Left ventricle myocardium inferior (tissue), 1 donor: Measurements from ENCODE around the gene PADI3. TPM values are rescaled to one million over a fixed set of nuclear protein-coding genes. Genes with fewer than 3 reads are reported as not detected.

Source experiments
- DNase-seq: peaks from one replicate; pipeline ENCODE4 v3.0.0-alpha.2; 2020
- H3K27ac ChIP-seq: fragments of 200-600 bp; replicated peaks from 2 replicates; pipeline ENCODE4 v1.8.0; 2021
- H3K27me3 ChIP-seq: fragments of 200-600 bp; 2 replicates; pipeline ENCODE4 v1.8.0; 2021; ENCODE audit warnings: low read depth
- H3K36me3 ChIP-seq: fragments of 200-600 bp; 2 replicates; pipeline ENCODE4 v1.8.0; 2021
- H3K4me1 ChIP-seq: fragments of 200-600 bp; 2 replicates; pipeline ENCODE4 v1.8.0; 2021
- H3K4me3 ChIP-seq: fragments of 200-600 bp; 2 replicates; pipeline ENCODE4 v1.8.0; 2021; ENCODE audit warnings: mild to moderate bottlenecking, moderate library complexity
- H3K9me3 ChIP-seq: fragments of 200-600 bp; replicated peaks from 2 replicates; pipeline ENCODE4 v1.8.0; 2021
- intact Hi-C: fragments of 100-400 bp; cut with micrococcal nuclease; formaldehyde crosslinking; loops from one replicate; pipeline ENCODE4 v1.11.0; 2022
- microRNA-seq: library from miRNA; unstranded; fragments of <30 nt; microRNA quantifications from one replicate; pipeline ENCODE4 v1.2.0, GENCODE V29; 2020
- total RNA-seq: library from RNA; stranded (reverse); fragmentation: NEBNext Ultra II Directional; extraction: Animal tissue kit (Norgen Biotek cat#: 25700); gene quantifications from one replicate; pipeline ENCODE4 v1.2.1, GENCODE V29; 2021
- TF ChIP-seq, protein P1 (sequence below): fragments of 200-600 bp; IDR thresholded peaks from 2 replicates; pipeline ENCODE4 v1.8.0; 2021; ENCODE audit warnings: antibody characterized with exemption, mild to moderate bottlenecking, borderline replicate concordance
- donor health status: DM: no; HTN: yes; CAD: no; lungs with severe emphysema.

Gene PADI3
- total RNA-seq, 1 donor from 2014 or later, result not detected

DNA sequence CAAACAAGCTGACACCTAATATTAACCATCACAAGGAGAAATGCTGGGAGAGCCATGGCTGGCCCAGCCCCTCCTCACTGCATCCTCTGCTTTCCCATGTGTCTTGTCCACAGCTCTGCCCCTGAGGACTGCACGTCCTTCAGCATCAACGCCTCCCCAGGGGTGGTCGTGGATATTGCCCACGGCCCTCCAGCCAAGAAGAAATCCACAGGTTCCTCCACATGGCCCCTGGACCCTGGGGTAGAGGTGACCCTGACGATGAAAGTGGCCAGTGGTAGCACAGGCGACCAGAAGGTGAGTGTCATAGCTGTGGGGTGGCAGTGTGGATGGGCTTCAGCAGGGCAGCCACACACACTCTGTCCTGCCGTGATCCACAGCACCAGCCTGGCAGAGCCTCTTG lies 82.0 kb downstream of the PADI3 start:
- H3K9me3 ChIP-seq, result no peaks in the 10 kb centered on the region
- peaks cover 90% of the 10 kb centered on the region for H3K27me3 ChIP-seq
- no peaks in the 10 kb centered on the region for H3K4me1 ChIP-seq
- no peak overlapping the region for H3K27ac ChIP-seq
- TF ChIP-seq, protein P1, sequence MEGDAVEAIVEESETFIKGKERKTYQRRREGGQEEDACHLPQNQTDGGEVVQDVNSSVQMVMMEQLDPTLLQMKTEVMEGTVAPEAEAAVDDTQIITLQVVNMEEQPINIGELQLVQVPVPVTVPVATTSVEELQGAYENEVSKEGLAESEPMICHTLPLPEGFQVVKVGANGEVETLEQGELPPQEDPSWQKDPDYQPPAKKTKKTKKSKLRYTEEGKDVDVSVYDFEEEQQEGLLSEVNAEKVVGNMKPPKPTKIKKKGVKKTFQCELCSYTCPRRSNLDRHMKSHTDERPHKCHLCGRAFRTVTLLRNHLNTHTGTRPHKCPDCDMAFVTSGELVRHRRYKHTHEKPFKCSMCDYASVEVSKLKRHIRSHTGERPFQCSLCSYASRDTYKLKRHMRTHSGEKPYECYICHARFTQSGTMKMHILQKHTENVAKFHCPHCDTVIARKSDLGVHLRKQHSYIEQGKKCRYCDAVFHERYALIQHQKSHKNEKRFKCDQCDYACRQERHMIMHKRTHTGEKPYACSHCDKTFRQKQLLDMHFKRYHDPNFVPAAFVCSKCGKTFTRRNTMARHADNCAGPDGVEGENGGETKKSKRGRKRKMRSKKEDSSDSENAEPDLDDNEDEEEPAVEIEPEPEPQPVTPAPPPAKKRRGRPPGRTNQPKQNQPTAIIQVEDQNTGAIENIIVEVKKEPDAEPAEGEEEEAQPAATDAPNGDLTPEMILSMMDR, result no peak
- no peak for DNase-seq
- intact Hi-C loops, result no loop called here
- H3K4me3 ChIP-seq, result no peak overlapping the region
- H3K36me3 ChIP-seq, result no peaks in the 10 kb centered on the region

DNA sequence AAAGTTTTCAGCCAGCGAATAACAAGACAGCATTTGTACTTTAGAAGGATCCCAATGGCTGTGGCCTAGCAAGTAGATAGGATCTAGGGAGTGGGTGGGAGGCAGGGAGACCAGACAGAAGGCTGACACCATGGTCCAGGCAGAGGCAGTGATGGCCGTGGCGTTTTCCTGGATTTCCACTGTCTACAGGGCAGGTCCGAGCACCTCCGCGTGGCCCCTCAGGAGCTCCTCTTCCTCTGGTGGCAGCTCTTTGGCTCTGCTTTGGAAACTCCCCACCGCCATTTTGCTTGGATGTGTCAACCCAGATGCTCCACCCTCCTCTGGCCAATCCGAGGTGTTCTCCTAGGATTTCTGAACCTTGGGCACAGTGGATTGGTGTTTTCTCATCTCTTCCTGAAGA lies 84.2 kb downstream of the PADI3 start:
- H3K27me3 ChIP-seq, result peaks cover 88% of the 10 kb centered on the region
- intact Hi-C loops, result no loop called here

More for the DNA sequence above, 84.2 kb downstream of the PADI3 start:
- H3K4me1 ChIP-seq, result no peaks in the 10 kb centered on the region
- no peak overlapping the region for H3K4me3 ChIP-seq
- no peak overlapping the region for H3K27ac ChIP-seq
- no peak for DNase-seq
- H3K9me3 ChIP-seq, result no peaks in the 10 kb centered on the region
- H3K36me3 ChIP-seq, result no peaks in the 10 kb centered on the region
- TF ChIP-seq, protein P1, result no peak

Small RNAs within 50 kb of the gene (microRNA-seq; reads per million reads assigned to microRNA genes)
- gene MIR3972, result not detected

Other genes with a start within 250 kb of the PADI3 start
- 11.2 TPM for gene ATP13A2, start 237.2 kb upstream of the PADI3 start, total RNA-seq
- gene SDHB, start 195.1 kb upstream of the PADI3 start, total RNA-seq, result 393 TPM
- gene PADI2, start 129.6 kb upstream of the PADI3 start, total RNA-seq, result 0.49 TPM
- gene PADI1, start 44.0 kb upstream of the PADI3 start, total RNA-seq, result not detected
- gene PADI4, start 59.1 kb downstream of the PADI3 start, total RNA-seq, result 0.22 TPM
- gene PADI6, start 123.1 kb downstream of the PADI3 start, total RNA-seq, result not detected
- gene RCC2, start 190.6 kb downstream of the PADI3 start, total RNA-seq, result 10.9 TPM